ENCODE results near the gene LRRC31.

Gene LRRC31

DNA sequence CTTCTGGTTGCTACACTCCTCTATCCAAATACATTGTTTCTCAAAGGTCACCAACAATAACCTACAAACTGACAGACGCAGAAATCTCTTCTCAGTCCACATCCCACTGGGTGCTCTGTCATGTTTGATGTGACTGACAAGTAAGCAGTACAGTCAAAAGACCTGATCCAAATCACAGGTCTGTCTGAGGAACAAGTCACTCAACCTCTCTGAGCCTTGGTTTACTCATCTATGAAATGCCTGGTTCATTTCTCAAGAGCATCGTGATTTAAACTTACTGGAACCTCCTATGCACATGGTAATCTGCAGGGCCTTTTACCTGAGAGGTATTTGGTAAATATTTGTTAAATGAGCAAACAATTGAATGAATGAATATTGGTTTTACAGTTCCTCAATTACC is 5.5 kb downstream of the LRRC31 start:
- DNase-seq (ENCODE audit: low read depth in 1 of 2, low spot score in 1 of 2) = no peak

GRCh38 chr3:169863458-169863899 is 6.3 kb downstream of the LRRC31 start:
- DNase-seq (ENCODE audit: low read depth in 1 of 2, low spot score in 1 of 2) = peak; percentile 33 to 68

DNA sequence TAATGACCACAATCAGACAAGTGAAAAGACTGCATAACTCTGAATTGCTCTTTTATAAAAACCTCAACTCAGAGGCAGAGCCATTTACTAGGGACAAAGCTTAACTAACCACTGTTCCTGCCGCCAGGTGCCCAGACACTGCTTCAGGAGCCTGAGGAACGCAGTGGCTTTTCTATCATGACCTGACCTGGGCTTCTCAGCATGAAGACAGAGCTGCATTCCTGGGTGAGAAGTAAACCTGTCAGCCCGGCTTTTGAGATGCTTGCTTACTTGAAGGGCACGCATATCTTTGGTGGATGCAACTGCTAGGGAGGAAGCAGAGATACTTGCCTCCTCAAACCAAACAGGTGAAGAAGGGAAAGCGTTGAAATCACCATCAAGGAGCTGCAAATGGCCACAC is 7.9 kb downstream of the LRRC31 start:
- no peak for DNase-seq (ENCODE audit: low read depth in 1 of 2, low spot score in 1 of 2)

- DNase-seq (ENCODE audit: low read depth in 1 of 2, low spot score in 1 of 2) = no peak
Measured at GRCh38 chr3:169857811-169858210, 11.9 kb downstream of the LRRC31 start.

GRCh38 chr3:169855514-169855913 is 14.2 kb downstream of the LRRC31 start:
- DNase-seq (ENCODE audit: low read depth in 1 of 2, low spot score in 1 of 2) = no peak

DNA sequence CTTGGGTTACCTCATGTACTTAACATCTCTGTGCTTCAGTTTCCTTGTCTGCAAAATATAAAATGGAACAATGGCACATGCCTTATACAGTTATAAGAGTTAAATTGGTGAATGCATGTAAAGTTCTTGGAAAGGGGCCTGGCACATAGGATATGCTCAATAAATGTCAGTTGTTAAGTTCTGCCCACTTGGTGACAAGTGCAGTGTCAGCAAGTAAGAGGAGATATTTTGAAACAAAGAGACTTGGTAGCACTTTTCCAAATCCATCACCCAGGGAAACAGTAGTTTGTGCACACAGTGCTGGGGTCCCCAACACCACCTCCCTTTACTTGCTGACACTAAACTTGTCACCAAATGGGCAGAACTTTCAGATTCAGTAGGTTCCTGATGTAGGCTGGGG is 19.1 kb downstream of the LRRC31 start:
- no peak for DNase-seq (ENCODE audit: low read depth in 1 of 2, low spot score in 1 of 2)

DNA sequence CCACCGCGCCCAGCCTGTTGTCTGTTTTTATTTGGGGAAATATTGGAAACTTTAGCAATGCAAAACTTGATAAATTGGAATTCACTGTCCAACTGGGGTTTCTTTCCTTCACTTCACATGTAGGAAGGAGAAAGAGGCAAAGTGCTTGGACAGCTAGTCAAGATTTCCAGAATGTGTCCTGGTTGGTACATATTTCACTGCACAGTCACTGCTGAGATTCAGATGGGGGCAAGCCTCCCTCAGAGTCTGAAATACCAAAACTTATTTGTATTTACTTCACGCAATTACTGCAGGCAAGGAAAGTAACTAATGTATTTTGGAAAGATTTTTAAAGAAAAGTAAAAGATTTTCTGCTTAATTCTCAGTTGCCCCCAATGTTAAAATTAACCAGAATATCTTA is 21.0 kb downstream of the LRRC31 start:
- no peak for DNase-seq (ENCODE audit: low read depth in 1 of 2, low spot score in 1 of 2)

- no peak for DNase-seq (ENCODE audit: low read depth in 1 of 2, low spot score in 1 of 2)
Measured at GRCh38 chr3:169847896-169848295, 21.8 kb downstream of the LRRC31 start.

GRCh38 chr3:169846458-169847193 is 23.1 kb downstream of the LRRC31 start:
- no peak for DNase-seq (ENCODE audit: low read depth in 1 of 2, low spot score in 1 of 2)

GRCh38 chr3:169842960-169843359 is 26.8 kb downstream of the LRRC31 start:
- no peak for DNase-seq (ENCODE audit: low read depth in 1 of 2, low spot score in 1 of 2)

- DNase-seq (ENCODE audit: low read depth in 1 of 2, low spot score in 1 of 2) = no peak
Measured at GRCh38 chr3:169841171-169841570, 28.6 kb downstream of the LRRC31 start.

DNA sequence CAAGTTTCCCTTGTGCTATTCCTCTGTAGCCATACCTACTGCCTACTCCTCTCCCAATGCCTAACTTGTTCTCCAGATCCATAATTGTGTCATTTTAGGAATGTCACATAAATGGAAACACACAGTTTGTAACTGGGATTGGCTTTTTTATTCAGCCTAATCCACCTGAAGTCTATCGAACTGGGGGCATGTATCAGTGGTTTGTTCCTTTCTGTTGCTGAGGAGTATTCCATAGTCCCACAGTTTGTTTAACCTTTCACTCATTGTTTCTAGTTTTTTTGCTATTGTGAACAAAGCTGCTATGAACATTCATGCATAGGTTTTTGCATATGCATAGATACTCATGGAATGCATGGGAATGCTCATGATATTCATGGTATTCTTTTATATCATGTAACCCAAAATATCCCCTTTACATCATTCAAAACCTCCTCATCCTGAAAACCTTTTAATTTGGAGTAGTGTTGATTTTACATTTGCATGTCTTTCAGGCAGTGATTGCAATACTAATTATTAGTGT is 31.2 kb downstream of the LRRC31 start:
- DNase-seq (ENCODE audit: low read depth in 1 of 2, low spot score in 1 of 2) = no peak

- DNase-seq (ENCODE audit: low read depth in 1 of 2, low spot score in 1 of 2) = no peak
Measured at GRCh38 chr3:169836942-169837275, 32.8 kb downstream of the LRRC31 start.

GRCh38 chr3:169836078-169836941 is 33.4 kb downstream of the LRRC31 start:
- DNase-seq (ENCODE audit: low read depth in 1 of 2, low spot score in 1 of 2) = no peak

DNA sequence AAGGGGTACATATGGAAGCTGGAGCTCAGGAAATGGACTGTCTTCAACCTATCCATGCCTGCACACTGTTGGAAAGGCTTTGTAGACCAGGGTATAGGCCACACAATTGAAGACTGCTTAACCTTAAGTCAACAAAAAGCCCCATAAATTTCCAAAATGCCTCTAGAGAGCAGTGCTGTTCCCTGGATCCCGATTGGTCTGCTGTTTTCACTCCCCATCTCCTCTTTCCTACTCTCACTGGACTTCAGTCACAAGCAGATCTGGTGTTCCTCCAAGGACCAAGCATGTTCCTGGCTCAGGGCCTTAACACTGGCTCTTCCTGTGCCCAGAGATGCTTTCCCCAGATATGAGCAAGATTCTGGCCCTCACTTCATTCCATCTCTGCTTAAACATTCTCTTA is 34.2 kb downstream of the LRRC31 start:
- DNase-seq (ENCODE audit: low read depth in 1 of 2, low spot score in 1 of 2) = no peak

- DNase-seq (ENCODE audit: low read depth in 1 of 2, low spot score in 1 of 2) = no peak
Measured at GRCh38 chr3:169827712-169828111, 42.0 kb downstream of the LRRC31 start.

DNA sequence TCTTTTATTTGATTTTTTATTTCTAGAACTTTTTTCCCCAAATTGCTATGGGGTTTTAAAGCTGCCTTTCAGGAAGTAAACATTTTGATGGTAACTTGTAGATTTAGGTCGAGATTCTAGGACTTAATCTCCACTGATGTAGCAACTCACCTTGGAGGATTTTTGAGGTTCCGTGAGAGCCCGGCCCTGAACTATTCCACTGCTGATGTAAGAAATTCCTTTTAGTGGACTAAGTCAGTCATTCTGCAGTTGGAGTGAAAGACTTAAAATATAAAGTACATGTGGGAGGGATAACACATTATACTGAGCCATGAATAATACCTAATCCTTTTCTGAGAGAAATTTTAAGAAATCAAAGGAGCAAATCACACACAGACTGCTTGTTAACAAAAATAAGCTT is 44.4 kb downstream of the LRRC31 start:
- DNase-seq (ENCODE audit: low read depth in 1 of 2, low spot score in 1 of 2) = no peak

GRCh38 chr3:169822983-169823382 is 46.8 kb downstream of the LRRC31 start:
- no peak for DNase-seq (ENCODE audit: low read depth in 1 of 2, low spot score in 1 of 2)

- DNase-seq (ENCODE audit: low read depth in 1 of 2, low spot score in 1 of 2) = no peak
Measured at GRCh38 chr3:169822540-169822939, 47.2 kb downstream of the LRRC31 start.

GRCh38 chr3:169822091-169822490 is 47.6 kb downstream of the LRRC31 start:
- no peak for DNase-seq (ENCODE audit: low read depth in 1 of 2, low spot score in 1 of 2)

- DNase-seq (ENCODE audit: low read depth in 1 of 2, low spot score in 1 of 2) = no peak
Measured at GRCh38 chr3:169818316-169818715, 51.4 kb downstream of the LRRC31 start.

- no peak for DNase-seq (ENCODE audit: low read depth in 1 of 2, low spot score in 1 of 2)
Measured at GRCh38 chr3:169815590-169816150, 54.1 kb downstream of the LRRC31 start.

Data from activated CD4-positive, alpha-beta T cell treated with anti-CD3 and anti-CD28 coated beads, Interleukin-2, amount 50 U/mL, for 24 hours (primary cell).